Smooth muscle cell (in vitro differentiated cells): ENCODE results near the gene QRFP. TPM values are rescaled to one million over a fixed set of nuclear protein-coding genes. Genes with fewer than 3 reads are reported as not detected.

Experiments used
- DNase-seq: peaks from one replicate; lab custom pipeline; 2025; ENCODE audit not compliant: unreplicated experiment; lab: John Stamatoyannopoulos, UW
- H2AFZ ChIP-seq: fragments of 200-600 bp; sonication (generic); 2 replicates; pipeline ENCODE4 v1.6.0; 2016; ENCODE audit warnings: antibody characterized with exemption, low read depth, mild to moderate bottlenecking
- H3F3A ChIP-seq: fragments of 200-600 bp; sonication (generic); 2 replicates; pipeline ENCODE4 v1.6.0; 2017; ENCODE audit warnings: antibody characterized with exemption, low read depth
- H3K27ac ChIP-seq: fragments of 200-600 bp; sonication (generic); 2 replicates; pipeline ENCODE4 v1.5.1; 2016; ENCODE audit warnings: low read depth, mild to moderate bottlenecking
- H3K27me3 ChIP-seq: fragments of 200-600 bp; sonication (generic); 2 replicates; pipeline ENCODE4 v1.6.1; 2016; ENCODE audit warnings: low read depth, mild to moderate bottlenecking
- H3K36me3 ChIP-seq: fragments of 200-600 bp; sonication (generic); 2 replicates; pipeline ENCODE4 v1.5.1; 2016; ENCODE audit warnings: low read depth
- H3K4me1 ChIP-seq: fragments of 200-600 bp; sonication (generic); 2 replicates; pipeline ENCODE4 v1.5.1; 2016; ENCODE audit warnings: low read depth
- H3K4me2 ChIP-seq: fragments of 200-600 bp; sonication (generic); 2 replicates; pipeline ENCODE4 v1.6.0; 2016; ENCODE audit warnings: mild to moderate bottlenecking
- H3K4me3 ChIP-seq: fragments of 200-600 bp; sonication (generic); 2 replicates; pipeline ENCODE4 v1.5.1; 2016; ENCODE audit warnings: mild to moderate bottlenecking
- H3K79me2 ChIP-seq: fragments of 200-600 bp; sonication (generic); 2 replicates; pipeline ENCODE4 v1.6.0; 2016; ENCODE audit warnings: low read depth, mild to moderate bottlenecking
- H3K9ac ChIP-seq: fragments of 200-600 bp; sonication (generic); 2 replicates; pipeline ENCODE4 v1.6.0; 2016; ENCODE audit warnings: low read depth
- H3K9me3 ChIP-seq: fragments of 200-600 bp; sonication (generic); replicated peaks from 2 replicates; pipeline ENCODE4 v1.5.1; 2016; ENCODE audit warnings: low read depth
- H4K20me1 ChIP-seq: fragments of 200-600 bp; sonication (generic); 2 replicates; pipeline ENCODE4 v1.6.0; 2016; ENCODE audit warnings: low read depth
- WGBS: methylation state at CpG from one replicate; pipeline ENCODE4 v1.1.7; 2016; ENCODE audit warnings: low lambda C conversion rate; 5-methylcytosine and 5-hydroxymethylcytosine counted together
- polyA plus RNA-seq: library from polyadenylated mRNA; unstranded; fragments of >200 nt; fragmentation: Nextera tagmentation; extraction: Ambion mirVana; gene quantifications from 2 replicates; pipeline ENCODE4 v1.2.1, GENCODE V29; 2016
- total RNA-seq: library from RNA; depleted of rRNA; stranded (reverse); fragments of >200 nt; gene quantifications from 2 replicates; pipeline ENCODE4 v1.2.3, GENCODE V29; 2014
- TF ChIP-seq, protein P1 (sequence below): fragments of 200-600 bp; sonication (generic); IDR thresholded peaks from 2 replicates; pipeline ENCODE4 v1.5.1; 2017; ENCODE audit warnings: borderline replicate concordance, mild to moderate bottlenecking, antibody characterized with exemption; ENCODE audit not compliant: insufficient read depth, poor library complexity, severe bottlenecking

QRFP gene
- total and polyA plus RNA-seq, 2 experiments from 2014 or later: 0.15 TPM; not detected in 1

DNA sequence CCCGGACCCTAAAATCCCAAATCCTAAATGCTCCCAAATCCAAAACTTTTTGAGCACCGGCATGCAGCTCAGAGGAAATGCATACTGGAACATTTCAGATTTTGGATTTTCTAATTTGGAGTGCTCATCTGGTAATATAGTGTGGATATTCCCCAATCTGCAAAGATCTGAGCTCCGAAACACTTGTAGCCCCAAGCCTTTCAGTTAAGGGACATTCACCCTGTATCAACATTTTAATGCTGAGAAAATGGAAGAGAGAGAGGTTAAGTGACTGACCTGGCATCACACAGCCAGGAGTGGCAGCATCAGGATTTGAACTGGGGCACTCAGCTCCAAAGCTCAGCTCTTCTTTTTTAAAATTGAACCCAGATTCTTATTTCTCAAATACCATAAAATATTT is 30.7 kb downstream of the QRFP start:
- H3K79me2 ChIP-seq: peaks cover 68% of the 10 kb centered on the region
- TF ChIP-seq, protein P1, sequence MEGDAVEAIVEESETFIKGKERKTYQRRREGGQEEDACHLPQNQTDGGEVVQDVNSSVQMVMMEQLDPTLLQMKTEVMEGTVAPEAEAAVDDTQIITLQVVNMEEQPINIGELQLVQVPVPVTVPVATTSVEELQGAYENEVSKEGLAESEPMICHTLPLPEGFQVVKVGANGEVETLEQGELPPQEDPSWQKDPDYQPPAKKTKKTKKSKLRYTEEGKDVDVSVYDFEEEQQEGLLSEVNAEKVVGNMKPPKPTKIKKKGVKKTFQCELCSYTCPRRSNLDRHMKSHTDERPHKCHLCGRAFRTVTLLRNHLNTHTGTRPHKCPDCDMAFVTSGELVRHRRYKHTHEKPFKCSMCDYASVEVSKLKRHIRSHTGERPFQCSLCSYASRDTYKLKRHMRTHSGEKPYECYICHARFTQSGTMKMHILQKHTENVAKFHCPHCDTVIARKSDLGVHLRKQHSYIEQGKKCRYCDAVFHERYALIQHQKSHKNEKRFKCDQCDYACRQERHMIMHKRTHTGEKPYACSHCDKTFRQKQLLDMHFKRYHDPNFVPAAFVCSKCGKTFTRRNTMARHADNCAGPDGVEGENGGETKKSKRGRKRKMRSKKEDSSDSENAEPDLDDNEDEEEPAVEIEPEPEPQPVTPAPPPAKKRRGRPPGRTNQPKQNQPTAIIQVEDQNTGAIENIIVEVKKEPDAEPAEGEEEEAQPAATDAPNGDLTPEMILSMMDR: no peak
- no peaks in the 10 kb centered on the region for H3K9me3 ChIP-seq
- WGBS: 97% methylated on average over 3 of the region's 3 CpGs
- H3K27me3 ChIP-seq: no peaks in the 10 kb centered on the region
- peaks cover 3% of the 10 kb centered on the region for H3K36me3 ChIP-seq
- no peak overlapping the region for H3K4me2 ChIP-seq
- H3K4me3 ChIP-seq: no peak overlapping the region
- peaks cover 100% of the 10 kb centered on the region for H4K20me1 ChIP-seq
- DNase-seq: no peak
- H3K4me1 ChIP-seq: no peaks in the 10 kb centered on the region
- H3K9ac ChIP-seq: no peak overlapping the region
- H2AFZ ChIP-seq: no peak overlapping the region
- no peak overlapping the region for H3K27ac ChIP-seq
- H3F3A ChIP-seq: peaks cover 14% of the 10 kb centered on the region

DNA sequence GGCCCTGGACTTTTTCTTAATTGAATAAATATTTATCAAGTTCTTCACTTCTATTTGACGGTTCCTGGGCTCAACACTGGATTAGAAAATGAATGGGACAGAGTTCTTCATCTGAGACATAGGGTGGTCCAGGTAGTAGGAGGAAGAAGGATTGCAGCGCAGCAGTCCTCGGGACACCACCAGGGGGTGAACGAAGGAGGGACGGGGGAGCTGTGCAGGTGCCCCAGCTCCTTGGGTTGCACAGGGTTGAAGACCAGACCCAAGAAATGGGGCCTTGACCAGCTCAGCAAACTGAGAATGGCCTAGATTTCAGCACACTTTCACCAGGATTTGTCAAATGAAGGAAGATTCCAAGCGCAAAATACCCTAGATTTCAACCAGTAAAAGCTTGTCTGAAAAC is 32.1 kb downstream of the QRFP start:
- no peak for DNase-seq
- Histone ChIP-seq H3K4me3 (no peak overlapping the region), H3K4me1 (peaks cover 7% of the 10 kb centered on the region), H4K20me1 (peaks cover 97% of the 10 kb centered on the region), H3K27ac (no peak overlapping the region), H3K27me3 (no peaks in the 10 kb centered on the region), H3K36me3 (peaks cover 3% of the 10 kb centered on the region), H3K9me3 (no peaks in the 10 kb centered on the region), H3F3A (peaks cover 18% of the 10 kb centered on the region), H3K9ac (no peak overlapping the region), H3K4me2 (no peak overlapping the region), H3K79me2 (peaks cover 64% of the 10 kb centered on the region), H2AFZ (no peak overlapping the region)
- WGBS: 99% methylated on average over 6 of the region's 6 CpGs
- TF ChIP-seq, protein P1: no peak

DNA sequence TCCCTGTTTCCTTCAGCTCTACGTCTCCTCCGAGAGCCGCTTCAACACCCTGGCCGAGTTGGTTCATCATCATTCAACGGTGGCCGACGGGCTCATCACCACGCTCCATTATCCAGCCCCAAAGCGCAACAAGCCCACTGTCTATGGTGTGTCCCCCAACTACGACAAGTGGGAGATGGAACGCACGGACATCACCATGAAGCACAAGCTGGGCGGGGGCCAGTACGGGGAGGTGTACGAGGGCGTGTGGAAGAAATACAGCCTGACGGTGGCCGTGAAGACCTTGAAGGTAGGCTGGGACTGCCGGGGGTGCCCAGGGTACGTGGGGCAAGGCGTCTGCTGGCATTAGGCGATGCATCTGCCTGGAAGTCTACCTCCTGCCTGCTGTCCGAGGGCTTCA is 33.9 kb downstream of the QRFP start:
- peaks cover 14% of the 10 kb centered on the region for H3K4me1 ChIP-seq
- peaks cover 3% of the 10 kb centered on the region for H3K36me3 ChIP-seq
- TF ChIP-seq, protein P1: no peak
- H3K4me2 ChIP-seq: no peak overlapping the region
- no peak overlapping the region for H3K27ac ChIP-seq
- peaks cover 33% of the 10 kb centered on the region for H3F3A ChIP-seq
- peaks cover 96% of the 10 kb centered on the region for H4K20me1 ChIP-seq
- H3K4me3 ChIP-seq: no peak overlapping the region
- H3K79me2 ChIP-seq: peaks cover 55% of the 10 kb centered on the region
- H3K9me3 ChIP-seq: no peaks in the 10 kb centered on the region
- H3K9ac ChIP-seq: no peak overlapping the region
- 97% methylated on average over 23 of the region's 23 CpGs for WGBS
- H3K27me3 ChIP-seq: no peaks in the 10 kb centered on the region
- no peak for DNase-seq
- H2AFZ ChIP-seq: no peak overlapping the region

DNA sequence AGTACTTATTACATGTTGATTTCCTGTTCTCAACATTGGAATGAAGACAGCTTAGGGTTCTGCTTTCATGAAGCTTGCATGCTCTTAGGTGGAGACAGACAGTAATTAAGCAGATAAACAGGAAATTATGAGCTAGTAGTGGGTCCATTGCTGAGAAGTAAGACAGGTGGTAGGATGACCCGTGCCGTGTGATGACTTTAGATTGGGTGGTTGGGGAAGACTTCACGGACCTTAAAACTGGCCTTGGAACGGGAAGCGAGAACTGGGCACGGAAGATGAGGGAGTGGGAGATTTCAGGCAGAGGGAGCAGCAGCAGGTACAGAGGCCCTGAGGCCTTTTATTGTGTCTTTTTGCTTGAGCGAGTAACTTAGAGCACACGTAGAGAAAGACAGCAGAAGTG is 34.4 kb downstream of the QRFP start:
- no peak overlapping the region for H3K4me2 ChIP-seq
- H3K27ac ChIP-seq: peak overlapping the region; percentile 85
- peaks cover 51% of the 10 kb centered on the region for H3K79me2 ChIP-seq

More for the DNA sequence above, 34.4 kb downstream of the QRFP start:
- no peak overlapping the region for H3K9ac ChIP-seq
- peaks cover 33% of the 10 kb centered on the region for H3F3A ChIP-seq
- no peak for DNase-seq
- peaks cover 14% of the 10 kb centered on the region for H3K4me1 ChIP-seq
- 98% methylated on average over 8 of the region's 8 CpGs for WGBS
- H3K27me3 ChIP-seq: no peaks in the 10 kb centered on the region
- H3K36me3 ChIP-seq: peaks cover 3% of the 10 kb centered on the region
- TF ChIP-seq, protein P1: no peak
- no peak overlapping the region for H2AFZ ChIP-seq
- H4K20me1 ChIP-seq: peaks cover 96% of the 10 kb centered on the region
- no peaks in the 10 kb centered on the region for H3K9me3 ChIP-seq
- H3K4me3 ChIP-seq: no peak overlapping the region
